CMK (cell line): ENCODE measurements around the gene PPP4C.

Source experiments
- DNase-seq: peaks from one replicate; pipeline ENCODE4 v3.0.0-alpha.2; 2010; ENCODE audit warnings: low read depth

The PPP4C gene

DNA sequence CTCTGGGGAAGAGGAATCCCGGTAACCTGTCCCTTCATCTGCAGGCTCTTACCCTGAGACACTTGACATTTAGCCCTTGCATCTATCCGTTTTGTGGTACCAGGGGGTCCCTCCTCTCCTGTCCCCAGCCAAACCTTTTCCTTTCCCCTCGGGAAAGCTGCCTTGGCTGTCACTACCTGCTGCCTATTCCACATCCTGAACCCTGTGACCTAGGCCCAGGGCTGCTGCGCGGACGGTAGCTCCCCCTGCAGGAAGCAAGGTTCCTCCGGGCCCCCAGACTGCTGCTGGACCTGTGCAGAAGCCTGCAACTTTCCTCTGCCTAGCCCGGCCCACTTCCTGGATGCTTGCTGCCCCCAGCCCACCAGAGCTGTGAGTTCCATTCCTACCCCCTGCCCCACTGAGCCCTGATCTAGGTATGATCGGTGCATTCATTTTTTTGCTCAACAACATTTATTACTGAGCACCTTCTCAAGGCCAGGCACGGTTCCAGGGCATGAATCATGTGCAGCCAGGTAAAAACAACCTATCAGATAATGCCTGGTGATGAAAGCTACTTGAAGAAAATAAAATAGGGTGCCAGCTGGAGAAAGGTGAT lies 20.7 kb upstream of the PPP4C start:
- no peak for DNase-seq

DNA sequence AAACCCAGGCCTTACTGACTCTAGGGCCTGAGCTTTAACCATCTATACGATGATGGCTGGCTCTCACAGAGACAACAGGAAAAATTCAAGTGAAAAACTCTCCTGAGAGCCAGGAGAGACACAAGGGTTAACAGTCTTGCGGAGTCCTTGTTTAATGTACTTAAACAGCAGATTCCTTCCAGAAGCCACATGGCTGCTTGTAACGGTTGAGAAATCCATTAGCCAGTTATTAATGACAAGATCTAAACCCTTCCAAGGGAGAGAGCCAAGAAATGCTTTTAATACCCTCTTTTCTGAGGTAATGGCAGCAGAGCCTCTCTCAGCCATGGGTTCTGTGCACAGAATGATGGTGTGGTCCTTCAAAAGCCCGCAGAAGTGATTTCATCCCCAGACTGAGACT lies 15.4 kb upstream of the PPP4C start:
- DNase-seq: no peak

- no peak for DNase-seq
Measured at GRCh38 chr16:30060836-30061554, 14.8 kb upstream of the PPP4C start.

GRCh38 chr16:30063278-30063892 lies 12.4 kb upstream of the PPP4C start:
- no peak for DNase-seq

- peak; percentile 84 for DNase-seq
Measured at GRCh38 chr16:30063893-30064728, 11.7 kb upstream of the PPP4C start.

- DNase-seq: no peak
Measured at GRCh38 chr16:30064729-30065101, 11.1 kb upstream of the PPP4C start.

DNA sequence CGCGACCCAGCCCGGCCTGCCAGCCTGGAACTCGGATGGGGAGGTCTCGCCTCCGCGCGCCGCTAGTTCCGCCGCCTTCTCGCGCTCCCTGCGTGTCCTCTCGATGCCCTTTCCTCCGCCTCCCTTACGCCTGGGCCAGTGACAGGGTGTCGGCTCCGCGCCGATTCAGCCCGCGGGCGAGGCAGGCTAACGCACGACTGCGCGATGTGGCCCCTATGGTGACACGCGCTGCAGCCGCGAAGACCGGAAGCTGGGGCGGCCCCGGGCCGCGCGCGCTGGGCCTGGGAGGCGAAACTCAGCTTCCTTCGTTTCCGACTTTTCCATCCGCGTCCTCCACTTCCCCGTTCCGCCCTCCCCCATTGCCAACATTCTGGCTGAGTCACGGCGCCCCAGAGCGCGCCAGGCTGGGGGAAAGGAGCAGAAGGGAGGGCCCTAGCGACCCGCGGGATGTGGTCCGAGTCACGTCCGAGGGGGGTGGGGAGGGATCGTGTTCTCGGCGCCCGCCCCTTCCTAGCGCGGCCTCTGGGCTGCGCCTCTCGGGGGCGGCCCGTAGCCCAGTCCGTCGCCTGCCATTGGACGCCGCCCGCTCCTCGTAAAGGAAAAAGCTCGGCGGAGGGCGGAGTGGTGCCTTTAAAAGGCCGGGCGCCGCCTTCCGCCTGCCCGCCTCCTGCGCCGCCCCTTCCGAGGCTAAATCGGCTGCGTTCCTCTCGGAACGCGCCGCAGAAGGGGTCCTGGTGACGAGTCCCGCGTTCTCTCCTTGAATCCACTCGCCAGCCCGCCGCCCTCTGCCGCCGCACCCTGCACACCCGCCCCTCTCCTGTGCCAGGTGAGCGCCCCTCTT lies 10.5 kb upstream of the PPP4C start, which contains the start of gene ALDOA:
Gene ALDOA, plus strand, starts transcription at position 659 of the 841 bp plus-strand sequence. CDS start 1,138 bp downstream, outside the sequence.
- peak; percentile 90 for DNase-seq

DNA sequence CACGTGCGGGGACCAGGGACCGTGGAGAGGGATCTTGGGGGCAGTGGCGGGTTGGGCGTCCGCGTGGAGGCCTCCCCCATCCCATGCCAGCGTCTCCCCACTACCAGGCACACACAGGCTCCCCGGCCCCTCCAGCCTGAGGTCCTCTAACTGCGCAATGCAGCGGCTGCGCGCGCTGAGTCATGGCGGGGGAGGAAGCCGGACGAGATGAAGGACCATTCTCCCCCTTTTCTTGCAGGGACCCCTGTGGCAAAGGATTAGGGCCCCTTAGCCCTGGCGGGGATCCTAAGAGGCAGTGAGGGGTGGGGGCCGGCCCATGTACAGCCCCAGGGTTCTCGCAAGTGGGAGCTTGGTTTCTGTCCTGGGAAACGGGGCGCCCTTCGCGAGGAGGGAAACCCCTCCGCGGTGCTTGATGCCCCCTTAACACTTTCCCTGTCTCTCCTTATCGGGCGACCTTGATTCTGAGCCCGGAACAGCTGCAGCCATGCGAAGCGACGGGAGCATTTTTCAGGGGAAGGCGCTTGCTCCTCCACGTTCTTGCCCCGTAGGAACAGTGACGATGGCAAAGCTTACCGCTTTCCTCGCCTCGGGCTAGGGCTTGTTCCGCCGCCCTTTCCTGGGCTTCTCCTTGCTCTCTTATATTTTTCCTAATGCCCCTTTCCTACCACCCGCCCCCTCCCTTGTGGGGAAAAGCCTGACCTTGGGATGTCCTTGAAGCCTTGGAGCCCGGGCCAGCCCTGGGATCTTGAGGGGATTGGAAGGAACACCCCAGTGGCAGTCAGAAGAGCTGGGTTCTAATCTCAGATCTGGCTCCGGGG lies 9.6 kb upstream of the PPP4C start:
- no peak for DNase-seq

DNA sequence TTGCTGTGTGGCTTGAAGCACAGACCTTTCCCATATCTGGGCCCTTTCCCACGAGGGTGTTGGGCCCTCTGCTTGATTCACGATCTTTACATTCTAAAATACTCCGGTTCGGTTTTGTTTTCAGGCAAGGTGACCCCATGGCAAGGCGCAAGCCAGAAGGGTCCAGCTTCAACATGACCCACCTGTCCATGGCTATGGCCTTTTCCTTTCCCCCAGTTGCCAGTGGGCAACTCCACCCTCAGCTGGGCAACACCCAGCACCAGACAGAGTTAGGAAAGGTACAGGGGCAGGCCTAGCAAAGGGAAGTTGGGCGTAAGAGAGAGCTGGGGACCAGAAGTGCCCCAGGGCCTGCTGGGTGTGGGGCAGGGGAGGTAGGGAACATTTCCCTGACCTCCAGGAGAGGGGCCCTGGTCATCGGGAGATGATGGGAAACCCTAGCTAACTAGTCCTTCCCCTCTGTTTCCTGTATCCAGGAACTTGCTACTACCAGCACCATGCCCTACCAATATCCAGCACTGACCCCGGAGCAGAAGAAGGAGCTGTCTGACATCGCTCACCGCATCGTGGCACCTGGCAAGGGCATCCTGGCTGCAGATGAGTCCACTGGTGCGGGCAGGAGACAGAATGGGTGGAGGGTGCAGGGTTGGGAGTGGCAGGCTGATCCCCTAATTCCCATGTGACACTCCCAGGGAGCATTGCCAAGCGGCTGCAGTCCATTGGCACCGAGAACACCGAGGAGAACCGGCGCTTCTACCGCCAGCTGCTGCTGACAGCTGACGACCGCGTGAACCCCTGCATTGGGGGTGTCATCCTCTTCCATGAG lies 8.8 kb upstream of the PPP4C start:
- no peak for DNase-seq

DNA sequence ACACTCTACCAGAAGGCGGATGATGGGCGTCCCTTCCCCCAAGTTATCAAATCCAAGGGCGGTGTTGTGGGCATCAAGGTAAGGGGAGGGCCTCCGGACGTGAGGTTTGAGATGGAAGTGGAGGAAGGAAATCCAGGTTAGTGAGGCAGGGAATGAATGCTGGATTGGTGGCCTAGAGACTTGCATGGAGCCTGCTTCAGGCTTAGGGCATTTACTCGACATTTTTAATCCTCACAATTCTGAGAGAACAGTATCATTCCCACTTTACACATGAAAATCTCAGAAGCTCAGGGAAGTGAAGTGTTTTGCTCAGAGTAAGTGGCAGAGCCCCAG lies 8.2 kb upstream of the PPP4C start:
- no peak for DNase-seq

DNA sequence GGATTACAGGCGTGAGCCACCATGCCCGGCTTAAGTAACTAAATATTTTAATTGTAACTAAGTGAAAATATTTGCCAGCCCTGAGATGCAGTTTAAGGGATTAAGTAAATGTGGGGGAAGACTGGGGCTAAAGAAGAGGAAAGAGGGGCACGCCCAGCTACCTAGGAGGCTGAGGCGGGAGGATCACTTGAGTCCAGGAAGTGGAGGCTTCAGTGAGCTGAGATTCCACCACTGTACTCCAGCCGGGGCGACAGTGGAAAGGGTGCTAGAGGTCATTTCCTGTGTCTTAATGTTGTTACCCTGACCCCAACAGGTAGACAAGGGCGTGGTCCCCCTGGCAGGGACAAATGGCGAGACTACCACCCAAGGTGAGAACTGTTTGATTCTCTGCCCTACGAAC lies 7.5 kb upstream of the PPP4C start:
- DNase-seq: no peak

GRCh38 chr16:30068750-30069610 lies 6.8 kb upstream of the PPP4C start:
- DNase-seq: no peak

DNA sequence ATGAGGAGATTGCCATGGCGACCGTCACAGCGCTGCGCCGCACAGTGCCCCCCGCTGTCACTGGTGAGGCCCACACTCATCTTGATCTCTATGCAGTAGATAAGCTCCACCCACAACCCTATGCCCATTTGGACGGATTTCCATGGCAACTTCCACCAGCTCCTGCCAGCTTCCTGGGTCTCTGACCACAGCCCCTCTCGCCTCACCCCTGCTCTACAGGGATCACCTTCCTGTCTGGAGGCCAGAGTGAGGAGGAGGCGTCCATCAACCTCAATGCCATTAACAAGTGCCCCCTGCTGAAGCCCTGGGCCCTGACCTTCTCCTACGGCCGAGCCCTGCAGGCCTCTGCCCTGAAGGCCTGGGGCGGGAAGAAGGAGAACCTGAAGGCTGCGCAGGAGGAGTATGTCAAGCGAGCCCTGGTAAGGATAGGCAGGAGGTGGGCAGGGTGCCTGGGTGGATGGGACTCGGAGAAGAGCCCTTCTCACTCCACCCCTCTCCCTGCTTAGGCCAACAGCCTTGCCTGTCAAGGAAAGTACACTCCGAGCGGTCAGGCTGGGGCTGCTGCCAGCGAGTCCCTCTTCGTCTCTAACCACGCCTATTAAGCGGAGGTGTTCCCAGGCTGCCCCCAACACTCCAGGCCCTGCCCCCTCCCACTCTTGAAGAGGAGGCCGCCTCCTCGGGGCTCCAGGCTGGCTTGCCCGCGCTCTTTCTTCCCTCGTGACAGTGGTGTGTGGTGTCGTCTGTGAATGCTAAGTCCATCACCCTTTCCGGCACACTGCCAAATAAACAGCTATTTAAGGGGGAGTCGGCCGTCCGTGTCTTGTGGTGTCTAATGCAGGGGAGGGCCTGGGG lies 6.0 kb upstream of the PPP4C start:
- no peak for DNase-seq

GRCh38 chr16:30070490-30070889 lies 5.3 kb upstream of the PPP4C start:
- DNase-seq: no peak

DNA sequence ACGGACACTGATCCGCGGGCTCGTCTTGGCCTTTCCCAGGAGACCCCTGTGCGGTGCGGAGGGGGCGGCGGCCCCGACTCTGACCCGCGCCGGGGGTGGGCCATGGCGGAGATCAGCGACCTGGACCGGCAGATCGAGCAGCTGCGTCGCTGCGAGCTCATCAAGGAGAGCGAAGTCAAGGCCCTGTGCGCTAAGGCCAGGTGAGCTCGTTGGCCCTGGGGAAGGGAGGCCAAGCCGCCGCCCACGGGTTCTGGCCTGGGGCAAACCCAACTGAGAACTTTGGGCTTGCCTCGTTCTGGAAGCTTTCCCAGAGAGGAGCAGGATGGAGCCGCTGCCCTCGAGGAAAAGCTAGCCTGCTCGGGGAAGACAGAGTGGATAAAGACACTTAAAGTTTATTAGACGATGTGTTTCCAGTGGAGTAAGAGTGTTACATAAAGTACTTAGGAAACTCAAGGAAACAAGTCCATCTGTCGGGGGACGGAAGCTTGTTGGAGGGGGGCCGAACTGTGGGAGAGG lies 540 bp downstream of the PPP4C start:
- DNase-seq: no peak

GRCh38 chr16:30077656-30078055 lies 1.9 kb downstream of the PPP4C start:
- no peak for DNase-seq

GRCh38 chr16:30078744-30079143 lies 3.0 kb downstream of the PPP4C start:
- no peak for DNase-seq

DNA sequence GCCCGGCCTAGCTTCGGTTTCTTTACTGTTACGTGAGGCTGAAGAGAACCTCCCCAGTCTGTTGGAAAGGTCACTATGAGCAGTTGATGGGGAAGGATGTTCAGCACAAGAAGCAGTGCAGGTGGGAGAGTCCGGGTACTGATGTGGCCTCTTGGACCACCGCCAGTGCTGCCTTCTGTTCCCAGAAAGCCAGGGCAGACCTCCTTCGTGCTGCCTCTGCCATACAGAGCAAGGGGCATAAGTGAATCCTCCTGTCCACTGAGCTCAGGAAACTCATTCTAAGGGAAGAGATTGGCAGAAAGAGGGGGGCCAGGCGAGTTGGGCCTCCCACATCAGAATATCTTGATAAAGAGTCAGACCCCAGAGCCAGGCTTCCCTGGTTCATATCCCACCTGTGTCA lies 3.7 kb downstream of the PPP4C start:
- no peak for DNase-seq
